ENCODE results near the gene PDIA2.
"Not testable (repeated sequence)": the region's sequence is repeated elsewhere in the genome, so short reads cannot be mapped to it uniquely, and the experiment has no call there.

PDIA2 gene

DNA sequence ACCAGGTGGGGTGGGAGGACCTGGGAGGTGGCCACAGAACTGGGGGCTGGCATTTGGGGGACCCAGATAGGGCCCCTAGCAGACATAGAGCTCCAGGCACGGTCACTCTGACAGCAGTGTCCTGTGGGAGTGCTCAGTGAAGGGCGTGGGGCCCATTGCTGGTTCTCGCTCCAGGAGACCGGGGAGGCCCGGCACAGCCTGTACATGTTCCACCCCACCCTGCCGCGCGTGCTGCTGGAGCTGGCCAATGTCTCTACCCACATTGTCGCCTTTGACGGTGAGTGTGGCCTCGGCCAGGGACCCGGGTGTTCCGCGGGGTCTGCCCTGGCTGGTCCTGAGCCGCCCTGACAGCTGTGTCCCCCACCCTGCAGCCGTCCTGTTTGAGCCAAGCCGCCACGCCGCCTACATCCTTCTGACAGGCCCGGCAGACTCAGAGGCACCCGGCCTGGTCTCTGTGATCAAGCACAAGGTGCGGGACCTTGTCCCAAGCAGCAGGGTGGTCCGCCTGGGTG lies 18.5 kb upstream of the PDIA2 start:
- DNase-seq, result no peak

DNA sequence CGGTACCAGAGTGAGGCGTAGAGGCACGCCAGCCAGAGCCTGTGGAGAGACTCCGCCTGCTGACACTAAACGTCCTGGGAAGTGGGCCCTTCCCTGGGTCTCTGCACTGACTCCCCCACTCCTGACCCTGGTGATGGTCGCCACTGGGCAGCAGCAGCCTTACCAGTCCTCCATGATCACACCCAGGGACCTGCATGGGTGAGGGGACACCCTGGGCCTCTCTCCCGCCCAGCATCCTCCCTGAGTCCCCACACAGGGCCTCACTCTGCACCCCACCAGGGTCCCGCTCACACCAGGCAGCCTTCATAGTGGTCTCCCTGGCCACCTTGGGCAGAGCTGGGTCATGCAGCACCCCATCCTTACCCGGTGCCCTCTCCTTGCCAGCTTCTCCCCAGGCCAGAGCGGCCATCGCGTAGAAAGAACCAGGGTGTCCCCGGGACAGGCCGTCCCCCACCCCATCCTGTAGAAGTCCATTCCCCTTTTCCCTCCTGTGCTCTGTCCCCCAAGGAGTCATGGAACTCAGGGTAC lies 17.9 kb upstream of the PDIA2 start:
- no peak for DNase-seq

DNA sequence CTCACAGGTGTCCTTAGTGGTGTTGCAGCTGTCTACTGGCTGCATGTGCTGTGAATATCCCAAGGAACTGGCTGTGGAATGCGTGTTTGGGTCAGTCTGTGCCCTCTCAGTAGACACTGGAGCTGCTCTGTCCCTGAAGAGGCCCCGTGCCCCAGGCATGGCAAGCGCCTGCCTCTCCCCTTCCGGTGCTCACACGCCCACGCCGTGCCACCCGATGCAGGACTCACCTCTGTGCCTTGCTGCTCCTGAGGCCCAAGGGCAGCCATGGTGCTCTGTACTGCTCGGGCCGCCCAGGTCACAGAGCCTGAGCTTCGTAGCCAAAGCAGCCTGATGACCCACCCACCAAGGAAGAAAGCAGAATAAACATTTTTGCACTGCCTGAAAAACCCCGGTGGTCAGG lies 17.3 kb upstream of the PDIA2 start:
- no peak for DNase-seq

DNA sequence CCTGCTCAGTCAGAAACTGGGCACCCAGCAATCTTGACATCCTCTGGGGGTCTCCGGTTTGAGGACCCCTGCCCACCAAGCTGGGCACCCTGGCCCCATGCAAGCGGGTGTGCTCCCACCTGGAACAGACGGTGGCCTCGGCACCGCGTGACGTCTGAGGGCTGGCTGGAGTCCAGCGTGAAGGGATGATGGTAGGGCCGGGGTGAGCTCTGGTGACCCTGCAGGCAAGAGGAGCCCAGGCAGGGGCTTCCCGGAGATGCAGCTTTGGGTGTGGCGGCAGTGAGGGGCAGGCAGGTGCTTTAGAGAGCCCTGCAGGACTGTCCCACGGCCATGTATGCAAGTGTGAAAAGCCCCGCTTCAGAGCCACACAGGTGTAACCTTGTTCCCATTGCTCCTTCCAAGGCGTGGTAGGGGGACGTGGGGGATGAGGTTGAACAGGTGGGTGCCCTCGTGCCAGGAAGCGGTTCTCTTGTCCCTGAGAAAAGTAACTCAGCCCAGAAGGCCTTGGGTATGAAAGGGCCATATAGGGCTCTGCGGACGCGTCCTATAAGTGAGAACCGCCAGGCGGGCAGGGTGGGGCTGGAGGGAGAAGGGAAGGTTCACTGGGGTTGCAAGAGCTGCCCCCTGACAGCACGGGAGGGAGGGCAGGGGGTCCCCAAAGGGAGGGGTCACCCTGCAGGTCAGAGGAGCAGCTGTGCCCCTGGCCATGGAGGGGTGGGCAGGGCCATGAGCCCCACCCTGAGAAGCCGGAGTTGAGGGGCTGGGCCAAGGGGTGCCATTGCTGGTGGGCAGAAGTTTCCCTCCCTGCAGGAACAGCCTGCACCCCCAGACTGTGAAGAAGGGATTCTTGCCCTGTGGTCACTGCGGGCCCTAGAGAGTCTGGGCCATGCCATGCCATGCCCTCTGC lies 16.5 kb upstream of the PDIA2 start:
- no peak for DNase-seq

DNA sequence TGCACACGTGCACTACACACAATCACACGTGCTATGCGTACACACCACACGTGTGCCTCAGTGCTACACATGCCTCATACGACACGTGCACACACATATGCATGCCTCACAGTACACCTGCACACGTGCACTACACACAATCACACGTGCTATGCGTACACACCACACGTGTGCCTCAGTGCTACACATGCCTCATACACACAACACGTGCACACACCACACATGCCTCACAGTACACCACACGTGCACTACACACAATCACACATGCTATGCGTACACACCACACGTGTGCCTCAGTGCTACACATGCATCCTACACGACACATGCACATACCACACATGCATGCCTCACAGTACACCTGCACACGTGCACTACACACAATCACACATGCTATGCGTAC lies 15.4 kb upstream of the PDIA2 start:
- not testable (repeated sequence) for DNase-seq

DNA sequence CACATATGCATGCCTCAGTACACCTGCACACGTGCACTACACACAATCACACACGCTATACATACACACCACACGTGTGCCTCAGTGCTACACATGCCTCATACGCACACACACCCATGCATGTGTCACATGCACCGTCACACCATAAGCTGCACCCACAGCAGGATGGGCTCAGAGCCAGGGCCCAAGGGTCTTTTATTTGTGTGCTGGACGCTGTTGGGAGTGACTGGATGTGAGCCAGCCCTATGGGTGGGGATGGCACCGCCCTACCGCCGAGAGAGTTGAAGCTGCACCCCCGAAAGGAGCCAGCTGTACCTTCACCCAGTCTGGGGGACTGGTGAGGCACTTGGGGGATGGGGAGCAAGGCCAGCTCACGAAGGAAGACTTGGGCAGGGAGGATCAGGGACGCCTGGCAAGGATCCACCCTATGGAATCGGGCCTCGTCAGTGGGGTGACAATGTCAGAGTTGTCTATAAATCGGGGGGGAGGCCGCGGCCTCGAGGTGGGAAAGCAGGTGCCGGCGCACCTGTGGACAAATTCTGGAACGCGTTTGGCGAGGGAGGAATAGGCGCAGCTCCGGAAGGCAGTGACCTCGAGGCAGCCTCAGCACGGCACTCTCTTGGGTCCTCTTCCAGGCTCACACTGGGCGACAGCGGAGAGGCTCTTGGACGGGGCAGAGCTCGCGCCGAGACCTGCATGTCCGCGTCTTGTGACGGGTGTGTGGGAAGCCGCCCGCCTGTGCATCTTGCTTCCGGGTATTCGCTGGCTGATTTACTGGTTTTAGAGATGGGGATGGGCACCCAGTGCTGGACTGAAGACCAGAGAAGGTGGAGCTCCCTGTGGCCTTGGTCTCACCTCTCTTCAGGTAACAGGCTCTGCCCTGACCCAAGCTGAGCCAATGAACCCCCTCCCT lies 14.6 kb upstream of the PDIA2 start:
- DNase-seq, result no peak

DNA sequence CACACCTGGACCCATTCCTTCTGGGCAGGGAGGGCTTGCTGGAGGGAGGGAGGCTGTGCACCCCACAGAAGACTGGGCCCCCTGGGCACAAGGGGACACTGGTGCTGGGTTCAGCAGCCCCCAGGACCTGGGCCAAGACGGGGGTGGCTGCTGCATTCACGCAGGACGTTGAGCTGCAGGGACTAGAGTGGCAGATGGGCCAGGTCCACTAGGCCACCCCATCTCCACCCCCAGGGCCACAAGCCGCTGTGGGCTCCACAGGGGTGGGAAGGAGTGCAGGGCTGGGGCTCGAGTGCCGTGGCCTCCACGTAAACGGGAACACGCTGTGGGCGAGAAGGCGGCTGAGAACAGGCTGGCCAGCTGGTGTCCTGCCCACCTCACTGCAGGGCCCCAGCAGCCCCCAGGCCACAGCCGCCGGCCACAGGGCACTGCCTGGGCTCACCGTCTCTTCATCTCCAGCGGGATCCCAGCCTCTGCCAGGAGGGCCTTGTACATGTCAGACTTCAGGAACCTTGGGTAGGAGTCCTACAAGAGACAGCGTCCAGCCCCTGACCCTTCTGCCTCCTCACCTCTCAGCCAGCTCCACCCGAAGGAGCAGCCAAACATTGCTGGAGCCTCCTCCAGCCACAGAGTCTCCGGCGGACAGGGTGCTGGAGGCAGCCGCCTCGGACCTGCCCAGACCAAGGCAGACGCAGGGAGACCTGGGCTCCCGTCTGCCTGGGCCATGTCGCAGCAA lies 13.7 kb upstream of the PDIA2 start:
- DNase-seq, result no peak

DNA sequence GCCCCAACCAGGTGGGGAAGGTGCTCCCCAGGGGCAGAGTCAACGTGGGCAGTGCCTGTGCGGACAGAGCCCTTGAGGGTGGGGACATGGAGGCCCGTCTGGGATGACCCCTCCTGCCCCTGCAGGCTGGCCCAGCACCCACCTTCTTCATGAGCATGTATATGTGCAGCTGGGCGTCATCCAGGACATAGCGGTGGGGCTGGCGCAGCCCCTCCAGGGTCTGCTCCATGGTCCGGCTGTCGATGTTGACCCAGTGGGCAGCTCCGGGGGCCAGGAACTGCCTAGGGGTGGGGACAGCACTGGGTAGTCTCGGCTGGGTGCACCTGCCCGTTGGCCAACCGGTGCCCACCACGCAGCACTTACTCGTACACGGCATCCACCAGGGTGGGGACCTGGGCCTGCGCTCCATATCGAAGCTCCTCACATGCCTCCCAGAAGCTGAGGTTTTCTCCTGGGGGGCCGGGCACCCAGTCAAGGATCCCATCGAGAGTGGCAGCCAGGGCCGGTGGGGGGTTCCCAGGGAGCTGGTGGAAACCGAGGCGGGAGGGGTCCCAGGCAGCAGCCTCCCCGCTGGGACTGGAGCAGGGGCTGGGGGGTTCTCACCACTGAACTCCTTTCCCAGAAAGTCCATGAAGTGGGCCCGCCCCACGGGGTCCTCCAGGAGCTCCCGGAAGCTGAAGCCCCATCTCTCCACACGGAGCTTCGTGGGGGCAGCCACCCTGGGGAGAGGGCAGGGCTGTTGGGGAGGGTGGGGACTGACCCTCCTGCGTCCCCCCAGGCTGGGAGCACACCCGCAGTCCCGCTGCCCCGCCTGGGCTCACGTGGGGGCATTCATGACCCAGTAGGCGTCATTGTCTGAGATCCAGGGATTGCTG lies 12.3 kb upstream of the PDIA2 start:
- no peak for DNase-seq

DNA sequence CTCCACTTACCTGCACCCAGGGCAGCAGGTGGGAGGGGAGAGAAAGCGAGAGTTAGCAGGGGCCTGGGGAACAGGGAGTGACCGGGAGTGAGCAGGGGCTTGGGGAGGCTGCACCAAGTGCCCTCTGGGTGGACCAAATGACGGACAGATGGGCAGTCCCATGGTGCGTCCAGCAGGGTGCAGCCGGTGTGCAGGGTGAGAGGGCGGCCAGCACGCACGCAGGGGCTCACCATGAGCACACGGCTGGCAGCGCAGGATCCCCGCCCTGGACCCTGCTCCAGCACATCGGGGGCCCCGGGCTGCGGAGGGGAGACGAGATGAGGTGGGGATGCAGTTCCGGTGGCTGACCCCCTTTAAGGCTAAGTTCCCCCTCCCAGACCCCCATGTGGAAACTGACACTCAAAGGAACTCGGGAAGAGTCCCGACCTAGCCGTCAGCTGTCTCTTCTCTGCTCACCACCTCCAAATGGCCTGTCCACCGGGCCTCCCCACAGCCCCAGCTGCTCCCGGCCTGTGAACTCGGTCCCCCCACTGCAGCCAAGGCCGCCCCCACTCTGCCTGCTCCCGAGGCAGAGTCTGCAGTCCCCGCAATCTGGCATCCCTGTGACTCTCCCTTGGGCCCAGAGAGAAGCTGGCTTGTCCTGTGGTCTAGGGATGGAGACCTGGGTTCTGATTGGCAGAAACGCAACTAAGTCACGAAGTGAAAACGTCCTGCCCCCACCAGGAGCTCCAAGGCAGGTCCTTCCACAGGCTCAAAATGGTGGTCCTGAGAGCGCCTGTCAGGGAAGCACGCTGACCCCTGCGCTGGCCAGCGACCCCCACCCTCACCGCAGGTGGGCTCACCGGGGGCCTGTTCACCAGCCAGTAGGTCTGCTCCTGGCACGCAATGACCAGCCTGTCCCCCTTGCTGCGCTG lies 10.1 kb upstream of the PDIA2 start:
- DNase-seq, result no peak

DNA sequence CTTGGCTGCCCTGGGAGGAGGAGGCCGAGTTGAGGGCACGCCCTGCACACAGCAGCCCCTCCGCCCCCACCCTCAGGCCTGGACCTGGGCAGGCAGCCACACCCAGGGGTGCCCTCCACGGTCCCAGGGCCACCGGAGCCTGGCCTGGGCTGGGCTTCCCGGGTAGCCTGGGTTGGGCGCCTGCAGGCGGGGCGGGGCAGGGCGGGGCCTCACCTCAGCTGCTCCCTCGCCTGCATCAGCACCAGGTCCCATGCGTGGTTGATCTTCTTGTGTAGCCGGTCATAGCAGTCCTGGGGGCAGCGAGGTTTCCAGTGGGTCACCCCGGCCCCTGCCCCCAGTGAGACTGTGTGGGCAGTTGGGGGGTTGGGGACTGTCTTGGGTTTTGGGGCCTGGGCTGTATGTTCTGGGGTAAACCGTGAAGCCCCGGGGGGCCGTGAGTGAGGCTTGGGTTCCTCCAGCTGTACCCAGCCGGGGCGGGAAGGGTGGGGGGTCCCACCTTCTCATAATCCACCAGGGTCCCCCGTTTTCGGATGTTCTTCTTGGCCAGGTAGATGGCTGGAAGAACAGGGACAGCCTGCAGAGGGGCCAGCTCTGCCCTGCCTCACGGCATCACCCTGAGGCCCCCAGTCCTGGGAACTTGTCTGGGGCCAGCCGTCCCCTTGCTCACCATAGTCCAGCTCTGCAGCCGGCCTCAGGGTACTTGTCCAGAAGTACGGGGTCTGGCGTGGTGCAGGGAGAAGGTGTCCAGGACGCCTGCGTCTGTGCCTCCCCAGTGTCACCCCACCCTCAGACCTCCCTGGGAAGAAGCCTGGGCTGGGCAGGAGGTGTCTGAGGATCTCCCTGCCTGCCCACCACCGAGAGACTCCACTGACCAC lies 9.2 kb upstream of the PDIA2 start:
- no peak for DNase-seq

DNA sequence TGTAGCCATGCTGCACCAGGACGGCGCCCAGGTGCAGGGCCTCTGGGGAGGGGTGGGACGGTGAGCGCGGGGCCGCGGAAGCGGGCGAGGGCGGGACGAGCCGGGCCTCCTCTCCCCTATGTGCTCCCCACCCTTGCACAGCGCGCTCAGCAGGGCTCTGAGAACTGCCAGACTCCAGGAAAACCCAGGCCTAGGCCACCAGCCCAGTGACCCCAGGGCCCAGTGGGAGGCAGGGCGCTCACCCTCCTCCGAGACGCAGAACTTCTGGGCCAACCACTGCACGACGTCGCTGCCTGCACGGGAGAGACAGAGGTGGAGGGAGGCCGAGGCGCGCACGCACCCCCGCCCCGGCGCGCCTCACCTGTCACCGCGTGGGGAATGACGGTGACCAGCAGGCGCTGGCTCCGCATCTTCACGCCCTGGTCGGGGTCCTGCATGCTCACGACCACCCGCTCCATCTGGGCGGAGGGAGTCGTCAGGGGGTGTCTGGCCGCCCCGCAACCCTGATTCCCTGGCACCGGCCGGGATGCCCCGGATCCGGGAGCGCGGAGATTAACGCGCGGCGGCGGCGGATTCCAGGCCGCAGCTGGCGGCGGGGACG lies 7.8 kb upstream of the PDIA2 start:
- DNase-seq, result no peak

DNA sequence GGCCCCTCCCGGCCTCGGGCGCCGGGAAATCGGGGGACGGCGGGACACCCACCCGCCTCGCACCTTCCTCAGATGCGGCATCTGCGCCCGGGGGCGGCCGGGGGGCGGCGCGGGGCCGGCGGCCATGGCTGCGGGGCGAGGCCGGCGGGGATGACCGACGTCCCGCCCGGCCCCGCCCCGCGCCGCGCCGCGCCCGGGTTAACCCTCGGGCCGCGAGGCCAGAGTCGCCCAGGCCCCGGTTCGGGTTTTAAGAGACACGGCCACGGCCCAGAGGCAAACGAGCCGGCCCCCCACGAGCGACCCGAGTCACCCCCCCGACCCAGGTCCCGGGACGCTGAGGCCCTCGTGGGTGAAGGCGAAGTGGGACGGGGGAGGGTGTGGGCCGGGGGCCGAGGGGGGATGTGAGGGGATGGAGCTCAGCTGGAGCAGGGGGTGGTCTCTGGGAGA lies 7.2 kb upstream of the PDIA2 start, which contains the start of gene RGS11:
Gene RGS11 (minus strand): TSS at position 159 of the 447 bp plus-strand sequence. CDS start 33 bp downstream, at position 126.
- DNase-seq, result no peak

DNA sequence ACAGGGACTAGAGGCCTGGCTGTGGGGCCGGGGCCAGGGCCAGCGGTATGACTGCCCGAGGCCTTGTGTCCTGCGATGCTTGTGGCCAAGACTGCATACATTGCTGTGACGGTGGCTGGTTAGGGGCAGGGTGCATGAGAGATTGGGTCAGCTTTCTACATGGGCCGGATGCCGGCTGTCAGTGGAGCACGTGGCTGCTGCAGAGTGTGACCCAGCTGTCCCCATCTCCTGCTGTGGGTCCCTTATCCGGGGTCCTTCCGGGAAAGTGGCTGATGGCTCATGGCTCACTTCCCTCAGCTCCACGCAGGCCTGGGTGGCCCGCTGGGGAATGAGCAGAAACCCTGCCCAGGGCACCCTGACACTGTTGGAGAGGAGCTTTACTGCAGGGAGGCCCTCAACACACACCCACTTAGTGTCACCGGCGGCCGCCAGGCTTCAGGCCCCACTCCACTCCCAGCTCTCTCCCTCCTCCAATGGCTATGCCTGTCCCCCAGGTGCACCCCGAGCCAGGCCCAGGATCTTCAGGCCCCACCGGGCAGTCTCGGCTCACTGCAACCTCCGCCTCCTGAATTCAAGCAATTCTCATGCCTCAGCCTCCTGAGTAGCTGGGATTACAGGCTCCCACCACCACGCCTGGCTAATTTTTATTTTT lies 6.4 kb upstream of the PDIA2 start:
- no peak for DNase-seq

DNA sequence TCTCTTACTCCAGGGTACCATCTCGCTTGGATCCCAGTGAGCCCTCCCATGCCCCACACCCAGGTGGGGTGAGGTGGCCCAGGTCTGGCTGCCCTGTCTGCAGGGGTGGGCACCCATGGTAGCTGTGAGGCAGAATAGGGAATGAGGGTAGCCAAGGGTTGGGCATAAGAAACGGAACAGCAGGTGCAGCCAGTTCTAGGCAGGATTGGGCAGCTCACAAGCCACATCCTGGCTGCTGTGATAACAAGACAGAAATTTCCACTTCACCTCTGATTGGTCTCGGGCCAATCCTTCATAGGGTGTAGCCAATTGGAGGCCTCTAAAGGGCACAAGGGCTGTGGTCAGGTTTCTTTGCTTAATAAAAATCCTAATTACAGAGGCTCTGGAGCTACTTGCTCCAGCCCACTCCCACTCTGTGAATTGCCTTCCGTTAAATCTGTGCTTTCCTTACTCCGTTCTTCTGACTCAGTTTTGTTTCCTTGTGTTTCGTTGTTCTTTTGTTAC lies 4.0 kb upstream of the PDIA2 start:
- peak; percentile 3 for DNase-seq

DNA sequence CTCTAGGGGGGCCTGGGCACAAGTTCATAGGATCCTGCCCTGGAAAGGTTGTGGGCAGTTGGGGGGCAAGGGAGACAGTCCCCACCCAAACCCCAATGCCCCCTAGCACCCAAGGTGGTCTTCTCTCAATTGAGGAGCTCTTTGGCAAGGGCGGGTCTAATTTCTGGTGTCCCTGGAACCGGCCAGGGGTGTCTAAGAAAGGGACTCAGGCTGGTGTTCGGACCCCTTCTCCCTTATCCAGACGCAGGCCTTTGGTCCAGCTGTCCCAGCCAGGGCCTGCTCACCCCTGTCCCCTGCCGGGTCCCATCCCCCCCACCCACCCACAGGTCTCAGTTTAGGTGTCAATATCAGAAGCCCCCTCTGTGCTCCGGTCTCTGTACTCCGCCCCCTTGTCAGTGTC lies 3.4 kb upstream of the PDIA2 start:
- no peak for DNase-seq

DNA sequence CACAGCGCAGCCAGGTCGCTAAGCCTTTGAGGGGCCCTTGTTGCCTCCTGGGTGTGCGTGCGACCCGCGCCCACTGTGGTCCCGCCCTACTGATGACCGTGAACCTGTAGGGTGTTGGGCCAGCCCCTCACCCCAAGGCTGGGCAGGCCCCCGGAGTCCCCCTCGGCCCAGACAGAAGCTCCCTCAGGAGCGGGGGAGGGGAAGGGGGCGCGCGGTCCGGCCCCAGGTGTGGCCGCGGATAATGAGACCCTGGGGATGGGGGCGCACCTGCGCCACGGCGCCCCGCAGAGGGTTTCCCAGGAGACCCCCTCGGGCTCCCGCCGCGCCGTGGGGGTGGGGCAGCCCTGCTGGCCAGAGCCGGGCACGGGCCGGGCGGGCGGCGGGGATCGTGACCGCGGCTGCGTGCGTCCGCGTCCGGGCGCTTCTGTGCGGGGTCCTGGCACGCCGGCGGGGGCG lies 2.9 kb upstream of the PDIA2 start:
- DNase-seq, result no peak

DNA sequence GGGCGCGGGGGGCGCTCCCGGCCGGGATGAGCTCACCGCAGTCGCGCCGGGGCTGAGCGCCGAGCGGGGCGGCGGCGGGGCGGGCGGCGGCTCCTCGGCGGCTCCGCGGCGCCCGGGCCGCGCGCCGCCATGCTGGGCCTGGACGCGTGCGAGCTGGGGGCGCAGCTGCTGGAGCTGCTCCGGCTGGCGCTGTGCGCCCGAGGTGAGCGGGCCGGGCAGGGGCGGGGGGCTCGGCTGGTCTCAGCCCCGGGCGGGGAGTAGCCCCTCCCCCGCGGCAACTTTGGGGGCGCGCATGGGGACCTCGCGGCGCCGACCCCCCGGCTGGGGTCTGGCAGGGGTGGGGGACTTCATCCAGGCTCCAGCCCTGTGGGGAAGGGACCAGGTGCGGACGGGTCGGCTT lies 2.4 kb upstream of the PDIA2 start, which contains the start of gene ARHGDIG:
Gene ARHGDIG (plus strand): TSS at position 40 of the 400 bp plus-strand sequence. CDS start 90 bp downstream, at position 130.
- DNase-seq, result no peak
